Esophagus muscularis mucosa (tissue), 4 donors: ENCODE results near the gene SPTY2D1. TPM values are rescaled to one million over a fixed set of nuclear protein-coding genes. Genes with fewer than 3 reads are reported as not detected.

ENCODE experiments used
- DNase-seq: peaks from one replicate; pipeline ENCODE4 v3.0.0-alpha.2; 2017; ENCODE audit errors: extremely low spot score
- H3K27ac ChIP-seq, 4 donors: fragments of 200-600 bp; sonication (generic); replicated peaks in 1 of 4; 1 replicate in 3 of 4; 2 replicates in 1 of 4; pipeline ENCODE4 v1.5.1; 2016 to 2019; ENCODE audit warnings: mild to moderate bottlenecking in 1 of 4
- H3K27me3 ChIP-seq, 4 donors: fragments of 200-600 bp; sonication (generic); one replicate each; pipeline versions ENCODE4 v1.5.1 to v1.6.0; 2016 to 2019
- H3K36me3 ChIP-seq, 4 donors: fragments of 200-600 bp; sonication (generic); one replicate each; pipeline ENCODE4 v1.5.1; 2016 to 2019
- H3K4me1 ChIP-seq, 4 donors: fragments of 200-600 bp; sonication (generic); one replicate each; pipeline ENCODE4 v1.5.1; 2016 to 2019
- H3K4me3 ChIP-seq, 4 donors: fragments of 200-600 bp; sonication (generic); 1 replicate in 2 of 4; 2 replicates in 2 of 4; pipeline ENCODE4 v1.5.1; 2016 to 2019; ENCODE audit warnings: mild to moderate bottlenecking in 4 of 4, moderate library complexity in 1 of 4
- H3K9me3 ChIP-seq, 4 donors: fragments of 200-600 bp; sonication (generic); 1 replicate in 3 of 4; 2 replicates in 1 of 4; pipeline ENCODE4 v1.5.1; 2016 to 2019
- EP300 ChIP-seq: sonication (generic); formaldehyde crosslinking; IDR thresholded peaks from one replicate; pipeline ENCODE4 v1.6.1; 2017; ENCODE audit warnings: antibody characterized with exemption
- POLR2A ChIP-seq: fragments of 450-650 bp; IDR thresholded peaks from one replicate; pipeline ENCODE4 v1.6.1; 2017; ENCODE audit warnings: antibody characterized with exemption, moderate library complexity, mild to moderate bottlenecking, low read depth
- POLR2AphosphoS5 ChIP-seq, 2 donors: sonication (generic); formaldehyde crosslinking; IDR thresholded peaks; one replicate each; pipeline ENCODE4 v1.6.1; 2017; ENCODE audit warnings: antibody characterized with exemption in 2 of 2
- WGBS: methylation state at CpG from one replicate; pipeline ENCODE4 v1.1.5; 2018; 5-methylcytosine and 5-hydroxymethylcytosine counted together
- intact Hi-C: fragments of 100-400 bp; cut with DNase I; formaldehyde crosslinking; loops from one replicate; pipeline ENCODE4 v1.15.1; 2023
- total RNA-seq, 4 donors: library from RNA; depleted of rRNA; stranded (reverse); fragments of >200 nt; gene quantifications; one replicate each; pipeline versions ENCODE4 v1.1.0 to v1.2.1, GENCODE V29; 2016
- TF ChIP-seq, protein P1 (sequence below), 3 experiments: fragments of 200-600 bp in 2 of 3; fragments of 450-650 bp in 1 of 3; sonication (generic) in 2 of 3; IDR thresholded peaks; one replicate each; pipeline ENCODE4 v1.5.1; 2017 to 2019; ENCODE audit warnings: antibody characterized with exemption in 3 of 3, mild to moderate bottlenecking in 2 of 3, moderate library complexity in 1 of 3

The SPTY2D1 gene
- total RNA-seq, 4 donors from 2014 or later: 9.6 to 32.1 (median 18.1) TPM

DNA sequence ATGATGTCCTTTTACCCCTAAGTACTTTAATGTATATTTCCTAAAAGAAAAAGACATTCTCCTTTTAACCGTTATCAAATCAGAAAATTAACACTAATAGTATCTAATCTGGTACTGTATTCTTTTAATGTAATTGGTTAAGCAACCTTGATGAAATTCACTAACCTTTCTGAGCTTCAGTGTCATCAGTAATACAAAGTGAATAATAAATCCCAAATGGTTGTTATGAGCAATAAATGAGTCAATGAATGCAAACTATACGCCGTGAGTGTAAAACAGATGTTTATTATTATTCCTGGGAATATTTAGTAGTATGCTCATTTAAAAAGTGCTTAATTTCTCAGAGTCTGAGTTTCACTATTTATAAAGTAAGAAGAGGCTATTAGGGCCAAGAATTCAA is 67.1 kb downstream of the SPTY2D1 start:
- Histone ChIP-seq H3K4me3 (no peak overlapping the region), H3K36me3 (peaks cover 32 to 86% (median 78%) of the 10 kb centered on the region in 4 donors), H3K4me1 (no peaks in the 10 kb centered on the region), H3K9me3 (no peaks in the 10 kb centered on the region), H3K27me3 (no peaks in the 10 kb centered on the region), H3K27ac (no peak overlapping the region)
- no peak for DNase-seq
- WGBS: 74% methylated on average over 3 of the region's 3 CpGs
- intact Hi-C loops: no loop called here
- TF ChIP-seq, protein P1, sequence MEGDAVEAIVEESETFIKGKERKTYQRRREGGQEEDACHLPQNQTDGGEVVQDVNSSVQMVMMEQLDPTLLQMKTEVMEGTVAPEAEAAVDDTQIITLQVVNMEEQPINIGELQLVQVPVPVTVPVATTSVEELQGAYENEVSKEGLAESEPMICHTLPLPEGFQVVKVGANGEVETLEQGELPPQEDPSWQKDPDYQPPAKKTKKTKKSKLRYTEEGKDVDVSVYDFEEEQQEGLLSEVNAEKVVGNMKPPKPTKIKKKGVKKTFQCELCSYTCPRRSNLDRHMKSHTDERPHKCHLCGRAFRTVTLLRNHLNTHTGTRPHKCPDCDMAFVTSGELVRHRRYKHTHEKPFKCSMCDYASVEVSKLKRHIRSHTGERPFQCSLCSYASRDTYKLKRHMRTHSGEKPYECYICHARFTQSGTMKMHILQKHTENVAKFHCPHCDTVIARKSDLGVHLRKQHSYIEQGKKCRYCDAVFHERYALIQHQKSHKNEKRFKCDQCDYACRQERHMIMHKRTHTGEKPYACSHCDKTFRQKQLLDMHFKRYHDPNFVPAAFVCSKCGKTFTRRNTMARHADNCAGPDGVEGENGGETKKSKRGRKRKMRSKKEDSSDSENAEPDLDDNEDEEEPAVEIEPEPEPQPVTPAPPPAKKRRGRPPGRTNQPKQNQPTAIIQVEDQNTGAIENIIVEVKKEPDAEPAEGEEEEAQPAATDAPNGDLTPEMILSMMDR (IDR thresholded peaks at IDR 0.05): no peak
- TF ChIP-seq POLR2AphosphoS5 (IDR thresholded peaks at IDR 0.05): no peak
- TF ChIP-seq POLR2A: no peak
- TF ChIP-seq EP300: no peak

DNA sequence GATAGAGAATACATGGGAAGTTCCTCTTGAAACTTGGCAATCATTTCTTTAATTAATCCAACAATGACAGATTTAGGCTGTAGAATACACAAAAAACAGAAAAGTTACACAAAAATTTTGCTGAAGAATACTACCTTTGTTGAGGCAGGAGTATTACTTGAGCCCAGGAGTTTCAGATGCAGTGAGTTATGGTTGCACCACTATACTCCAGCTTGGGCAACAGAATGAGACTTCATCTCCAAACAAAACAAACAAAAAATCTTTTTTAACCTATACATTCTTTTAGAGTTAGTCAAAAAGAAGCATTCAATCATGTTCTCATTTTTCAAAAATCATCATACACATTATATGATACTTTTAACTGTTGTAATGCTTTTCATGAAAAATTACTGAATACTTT is 67.7 kb downstream of the SPTY2D1 start:
- intact Hi-C loops: no loop called here
- Histone ChIP-seq H3K4me3 (no peak overlapping the region), H3K36me3 (peaks cover 35 to 86% (median 78%) of the 10 kb centered on the region in 4 donors), H3K27me3 (no peaks in the 10 kb centered on the region), H3K4me1 (no peaks in the 10 kb centered on the region), H3K27ac (no peak overlapping the region), H3K9me3 (no peaks in the 10 kb centered on the region)
- TF ChIP-seq EP300 (no peak), POLR2AphosphoS5 (IDR thresholded peaks at IDR 0.05) (no peak), POLR2A (no peak)
- TF ChIP-seq, protein P1 (IDR thresholded peaks at IDR 0.05): no peak
- no peak for DNase-seq

DNA sequence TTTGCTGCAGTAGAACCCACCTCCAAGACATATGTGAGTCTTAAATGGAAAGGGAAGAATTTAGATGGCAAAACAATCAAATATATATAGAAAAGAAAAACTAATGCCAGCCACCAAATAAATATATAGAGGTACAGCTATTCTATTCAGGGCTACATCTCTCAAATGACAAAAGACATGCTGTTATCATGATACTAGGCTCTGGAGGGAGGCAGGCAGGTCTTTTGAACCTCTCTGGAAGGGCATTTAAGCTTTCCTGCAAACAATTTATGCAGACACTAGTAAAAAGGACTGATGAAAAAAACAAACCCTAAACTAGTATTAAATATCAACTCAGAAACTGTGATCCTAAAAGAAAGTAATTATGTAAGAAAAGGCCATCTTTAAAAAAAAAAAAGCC is 70.0 kb downstream of the SPTY2D1 start:
- H3K4me3 ChIP-seq: no peak overlapping the region
- H3K27me3 ChIP-seq: no peaks in the 10 kb centered on the region
- no peaks in the 10 kb centered on the region for H3K9me3 ChIP-seq
- no peak for TF ChIP-seq POLR2AphosphoS5 (IDR thresholded peaks at IDR 0.05)
- TF ChIP-seq, protein P1 (IDR thresholded peaks at IDR 0.05): no peak
- no peak for TF ChIP-seq POLR2A
- H3K4me1 ChIP-seq: no peaks in the 10 kb centered on the region
- DNase-seq: no peak
- peaks cover 38 to 88% (median 78%) of the 10 kb centered on the region in 4 donors for H3K36me3 ChIP-seq
- H3K27ac ChIP-seq: no peak overlapping the region
- intact Hi-C loops: no loop called here

DNA sequence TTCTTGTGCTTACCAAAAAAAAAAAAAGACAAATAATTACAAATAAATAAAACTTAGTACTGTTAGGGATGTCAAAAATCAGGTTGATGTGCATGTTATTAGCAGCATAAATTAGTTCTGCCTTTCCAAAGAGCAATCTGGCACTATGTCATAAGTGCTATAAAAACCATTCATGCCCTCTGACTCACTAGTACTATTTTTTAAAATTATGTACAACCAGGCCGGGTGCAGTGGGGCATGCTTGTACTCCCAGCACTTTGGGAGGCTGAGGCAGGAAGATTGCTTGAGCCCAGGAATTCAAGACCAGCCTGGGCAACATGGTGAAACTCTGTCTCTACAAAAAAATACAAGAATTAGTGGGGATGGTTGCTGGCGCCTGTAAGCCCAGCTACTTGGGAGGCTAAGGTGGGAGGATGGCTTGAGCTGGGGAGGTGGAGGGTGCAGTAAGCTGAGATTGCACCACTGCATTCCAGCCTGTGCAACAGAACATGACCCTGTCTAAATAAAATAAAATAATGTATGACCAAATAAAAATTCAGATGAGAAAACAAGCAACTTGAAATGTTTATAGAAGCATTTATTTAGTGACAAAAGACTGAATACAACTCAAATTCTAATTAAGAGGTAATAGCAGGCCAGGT is 70.9 kb downstream of the SPTY2D1 start:
- no peaks in the 10 kb centered on the region for H3K4me1 ChIP-seq
- DNase-seq: no peak
- TF ChIP-seq, protein P1 (IDR thresholded peaks at IDR 0.05): no peak
- TF ChIP-seq EP300 (no peak), POLR2A (no peak), POLR2AphosphoS5 (IDR thresholded peaks at IDR 0.05) (no peak)
- H3K9me3 ChIP-seq: no peaks in the 10 kb centered on the region
- peaks cover 38 to 92% (median 79%) of the 10 kb centered on the region in 4 donors for H3K36me3 ChIP-seq
- no peaks in the 10 kb centered on the region for H3K27me3 ChIP-seq
- no peak overlapping the region for H3K27ac ChIP-seq
- WGBS: 91% methylated on average over 2 of the region's 2 CpGs
- intact Hi-C loops: no loop called here
- H3K4me3 ChIP-seq: no peak overlapping the region

Other genes starting within 250 kb of the SPTY2D1 start
- 100 to 1,000 TPM; 399 to 523 (median 446) TPM for gene LDHA, start 239.8 kb downstream of the SPTY2D1 start, total RNA-seq
- not detected for gene LDHC, start 222.0 kb downstream of the SPTY2D1 start, total RNA-seq
- not detected for gene LDHAL6A, start 178.5 kb downstream of the SPTY2D1 start, total RNA-seq
- 10 to 100 TPM; 60.1 to 93.2 (median 80.5) TPM for gene TSG101, start 107.4 kb downstream of the SPTY2D1 start, total RNA-seq
- gene UEVLD, start 45.6 kb downstream of the SPTY2D1 start, total RNA-seq: 10 to 100 TPM; 28.7 to 39.1 (median 29.6) TPM
- gene MISFA, start 34.6 kb downstream of the SPTY2D1 start, total RNA-seq: 1 to 10 TPM in 1 of 4 donors, not detected in 3; 7.1 TPM
- 1 to 10 TPM; 2.5 to 5.5 (median 4.2) TPM for gene TMEM86A, start 64.4 kb upstream of the SPTY2D1 start, total RNA-seq
- gene IGSF22, start 91.8 kb upstream of the SPTY2D1 start, total RNA-seq: under 1 TPM in 2 of 4 donors, not detected in 2; 0.17 to 0.23 TPM
- gene PTPN5, start 157.5 kb upstream of the SPTY2D1 start, total RNA-seq: 1 to 10 TPM; 1.2 to 4.1 (median 3.0) TPM